Endothelial cell of umbilical vein (primary cell): ENCODE results near the gene SMYD4. TPM values are rescaled to one million over a fixed set of nuclear protein-coding genes. Genes with fewer than 3 reads are reported as not detected.

Experiments
- BruUV-seq: library from RNA; stranded (reverse); fragments of 400-500 nt; replicated peaks from 2 replicates; lab custom pipeline; 2021; lab: Mats Ljungman, UMichigan
- CTCF ChIA-PET: fragments of 300-600, 350-600 bp; sonication (Branson Sonifier 250); formaldehyde crosslinking; loops from one replicate; lab custom pipeline; 2021; ENCODE audit warnings: antibody characterized with exemption, inconsistent platforms; lab: Charles Lee
- POLR2A ChIA-PET: fragments of 300-600, 350-600 bp; sonication (Branson Sonifier 250); formaldehyde crosslinking; loops from one replicate; lab custom pipeline; 2021; ENCODE audit warnings: antibody characterized with exemption, inconsistent platforms; lab: Charles Lee
- DNase-seq: peaks from one replicate; pipeline ENCODE4 v3.0.0-alpha.2; 2011; ENCODE audit warnings: low read depth, low spot score
- FAIRE-seq: peaks from 2 replicates; lab custom pipeline; 2011; peaks lifted over from hg19 to GRCh38; lab: Jason Lieb, UNC
- H2AFZ ChIP-seq: 2 replicates; pipeline ENCODE4 v1.6.0; 2012; ENCODE audit warnings: low read depth, low read length, control low read depth, inconsistent platforms
- H3K27ac ChIP-seq: 2 replicates; pipeline ENCODE4 v1.5.1; 2011; ENCODE audit warnings: low read depth, mild to moderate bottlenecking, control low read depth, low read length, moderate library complexity; ENCODE audit not compliant: insufficient read depth
- H3K27me3 ChIP-seq, 2 experiments: 2 replicates each; pipeline versions ENCODE4 v1.6.0 to v1.6.1; 2011; ENCODE audit warnings: low read length in 2 of 2, mixed read lengths in 1 of 2; ENCODE audit not compliant: control insufficient read depth in 2 of 2, insufficient read depth in 2 of 2
- H3K36me3 ChIP-seq, 2 experiments: 2 replicates in 1 of 2; 3 replicates in 1 of 2; pipeline ENCODE4 v1.5.1; 2011; ENCODE audit warnings: low read length in 2 of 2, mild to moderate bottlenecking in 1 of 2, moderate library complexity in 1 of 2; ENCODE audit not compliant: control insufficient read depth in 2 of 2, insufficient read depth in 2 of 2; ENCODE audit errors: extremely low read depth in 1 of 2
- H3K4me1 ChIP-seq: 3 replicates; pipeline ENCODE4 v1.5.1; 2011; ENCODE audit warnings: mild to moderate bottlenecking, low read length; ENCODE audit not compliant: control insufficient read depth, insufficient read depth; ENCODE audit errors: extremely low read depth
- H3K4me2 ChIP-seq: 2 replicates; pipeline ENCODE4 v1.6.1; 2011; ENCODE audit warnings: low read length, control low read depth, mixed read lengths; ENCODE audit not compliant: insufficient read depth
- H3K4me3 ChIP-seq, 3 experiments: fragments of 200-600 bp in 1 of 3; sonication (generic), shearing (Covaris generic) in 1 of 3; replicated peaks in 1 of 3; 2 replicates each; pipeline ENCODE4 v1.5.1; 2011 to 2016; ENCODE audit warnings: control low read depth in 3 of 3, low read length in 3 of 3, mild to moderate bottlenecking in 2 of 3, inconsistent platforms in 1 of 3, low read depth in 1 of 3, moderate library complexity in 1 of 3; ENCODE audit not compliant: insufficient read depth in 1 of 3
- H3K79me2 ChIP-seq: 2 replicates; pipeline ENCODE4 v1.6.0; 2012; ENCODE audit warnings: low read length, inconsistent platforms; ENCODE audit not compliant: control insufficient read depth, insufficient read depth
- H3K9ac ChIP-seq: replicated peaks from 2 replicates; pipeline ENCODE3; 2011; ENCODE audit warnings: low read length, control low read depth; ENCODE audit not compliant: insufficient read depth; ENCODE audit errors: extremely low read depth
- H3K9me1 ChIP-seq: replicated peaks from 3 replicates; pipeline ENCODE4 v1.6.0; 2011; ENCODE audit warnings: mild to moderate bottlenecking, low read length; ENCODE audit not compliant: control insufficient read depth, insufficient read depth; ENCODE audit errors: extremely low read depth
- H3K9me3 ChIP-seq: replicated peaks from 2 replicates; pipeline ENCODE4 v1.5.1; 2012; ENCODE audit warnings: low read length, inconsistent platforms; ENCODE audit not compliant: control insufficient read depth, insufficient read depth
- H4K20me1 ChIP-seq: replicated peaks from 2 replicates; pipeline ENCODE3; 2011; ENCODE audit warnings: mild to moderate bottlenecking, low read length; ENCODE audit not compliant: control insufficient read depth, insufficient read depth; ENCODE audit errors: extremely low read depth
- EZH2 ChIP-seq: IDR thresholded peaks from 2 replicates; pipeline ENCODE4 v1.6.1; 2012; ENCODE audit warnings: borderline replicate concordance, low read depth, mild to moderate bottlenecking, moderate library complexity, low read length, inconsistent platforms; ENCODE audit not compliant: severe bottlenecking
- FOS ChIP-seq: IDR thresholded peaks from 2 replicates; pipeline ENCODE4 v1.6.1; 2011; ENCODE audit warnings: mild to moderate bottlenecking, low read length, moderate library complexity, borderline replicate concordance; ENCODE audit not compliant: insufficient read depth
- GATA2 ChIP-seq: IDR thresholded peaks from 2 replicates; pipeline ENCODE4 v1.7.0; 2011; ENCODE audit warnings: low read depth, mild to moderate bottlenecking, moderate library complexity, mixed read lengths, low read length; ENCODE audit not compliant: insufficient read length, insufficient read depth
- JUN ChIP-seq: IDR thresholded peaks from 2 replicates; pipeline ENCODE4 v1.6.1; 2011; ENCODE audit warnings: borderline replicate concordance, low read depth; ENCODE audit not compliant: insufficient read length, insufficient read depth
- MYC ChIP-seq: IDR thresholded peaks from one replicate; pipeline ENCODE4 v1.6.1; 2011; ENCODE audit warnings: mild to moderate bottlenecking, low read depth, low read length
- POLR2A ChIP-seq: IDR thresholded peaks from 2 replicates; pipeline ENCODE4 v1.6.1; 2012; ENCODE audit warnings: low read depth, mild to moderate bottlenecking, control low read depth, low read length
- POLR2AphosphoS5 ChIP-seq: IDR thresholded peaks from 2 replicates; pipeline ENCODE4 v1.6.1; 2012; ENCODE audit warnings: low read depth, mild to moderate bottlenecking, control low read depth, low read length, moderate library complexity; ENCODE audit not compliant: insufficient read depth
- dilution Hi-C: fragments of 300-500 bp; cut with MboI; formaldehyde crosslinking; loops from one replicate; pipeline ENCODE4 v1.15.0; 2019; ENCODE audit warnings: low sequenced_read_pairs; ENCODE audit not compliant: extremely low pct_ligation_motif_present
- intact Hi-C: fragments of 100-400 bp; cut with micrococcal nuclease; formaldehyde crosslinking; loops from one replicate; pipeline ENCODE4 v1.10.0; 2022
- polyA plus RNA-seq, 4 experiments: library from polyadenylated mRNA; depleted of rRNA in 3 of 4; stranded (reverse) in 3 of 4; unstranded in 1 of 4; fragments of >200 nt; gene quantifications; 2 replicates each; pipeline versions ENCODE4 v1.2.1 to v1.2.3, GENCODE V29; 2011 to 2012; ENCODE audit warnings: missing spikeins in 1 of 4
- total RNA-seq: library from RNA; stranded (reverse); gene quantifications from 2 replicates; pipeline ENCODE4 v1.2.3, GENCODE V29; 2021
- TF ChIP-seq, protein P1 (sequence below): IDR thresholded peaks from 2 replicates; pipeline ENCODE4 v1.6.1; 2011; ENCODE audit not compliant: insufficient read depth, insufficient read length
- TF ChIP-seq, protein P2 (sequence below), 2 donors: IDR thresholded peaks; 1 replicate in 1 of 2; 2 replicates in 1 of 2; pipeline ENCODE4 v1.5.1; 2011; ENCODE audit warnings: low read length in 2 of 2, mild to moderate bottlenecking in 2 of 2, moderate library complexity in 2 of 2, control low read depth in 1 of 2, inconsistent platforms in 1 of 2, low read depth in 1 of 2; ENCODE audit not compliant: insufficient read depth in 1 of 2; ENCODE audit errors: extremely low read depth in 1 of 2

The SMYD4 gene
- total and polyA plus RNA-seq, 2 donors (not counting 3 experiments of a cell fraction or from before 2014, with no cell fraction given), result 6.0 to 14.6 TPM

DNA sequence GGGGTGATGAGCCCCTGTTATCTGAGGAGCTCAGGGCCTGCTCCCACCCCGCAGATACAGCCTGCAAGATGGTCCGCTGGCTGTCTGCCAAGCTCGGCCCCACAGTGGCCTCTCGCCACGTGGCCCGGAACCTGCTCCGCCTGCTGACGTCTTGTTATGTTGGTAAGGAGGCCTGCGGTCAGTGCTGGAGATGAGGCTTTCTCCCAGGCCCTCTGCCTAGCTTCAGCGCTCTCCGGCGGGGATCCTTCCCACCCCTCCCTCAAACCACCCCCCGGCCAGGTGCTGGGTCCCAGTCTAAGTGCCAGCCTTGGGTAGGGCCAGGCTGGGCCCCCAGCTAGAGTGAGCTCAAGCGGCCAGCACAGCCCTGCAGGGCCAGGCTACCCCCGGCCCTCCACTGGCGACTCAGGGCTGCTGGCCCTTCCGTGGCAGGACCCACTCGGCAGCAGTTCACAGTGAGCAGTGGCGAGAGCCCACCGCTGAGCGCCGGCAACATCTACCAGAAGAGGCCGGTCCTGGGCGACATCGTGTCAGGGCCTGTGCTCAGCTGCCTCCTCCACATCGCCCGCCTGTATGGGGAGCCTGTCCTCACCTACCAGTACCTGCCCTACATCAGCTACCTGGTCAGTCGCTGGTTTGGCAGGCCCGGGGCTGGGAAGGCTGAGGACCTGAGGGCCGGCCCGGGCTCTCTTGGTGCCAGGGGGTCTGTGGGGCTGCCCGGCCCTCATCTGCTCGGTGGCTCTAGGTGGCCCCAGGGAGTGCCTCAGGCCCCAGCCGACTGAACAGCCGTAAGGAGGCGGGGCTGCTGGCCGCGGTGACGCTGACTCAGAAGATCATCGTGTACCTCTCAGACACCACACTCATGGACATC lies 99.1 kb downstream of the SMYD4 start:
- no peak overlapping the region for H3K9ac ChIP-seq
- H3K9me3 ChIP-seq, result no peaks in the 10 kb centered on the region
- no peak overlapping the region for H3K27ac ChIP-seq
- TF ChIP-seq EZH2 (no peak), MYC (no peak), POLR2AphosphoS5 (no peak), POLR2A (no peak), JUN (no peak), FOS (no peak), GATA2 (no peak)
- TF ChIP-seq, protein P1, sequence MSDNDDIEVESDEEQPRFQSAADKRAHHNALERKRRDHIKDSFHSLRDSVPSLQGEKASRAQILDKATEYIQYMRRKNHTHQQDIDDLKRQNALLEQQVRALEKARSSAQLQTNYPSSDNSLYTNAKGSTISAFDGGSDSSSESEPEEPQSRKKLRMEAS, result no peak
- TF ChIP-seq, protein P2, sequence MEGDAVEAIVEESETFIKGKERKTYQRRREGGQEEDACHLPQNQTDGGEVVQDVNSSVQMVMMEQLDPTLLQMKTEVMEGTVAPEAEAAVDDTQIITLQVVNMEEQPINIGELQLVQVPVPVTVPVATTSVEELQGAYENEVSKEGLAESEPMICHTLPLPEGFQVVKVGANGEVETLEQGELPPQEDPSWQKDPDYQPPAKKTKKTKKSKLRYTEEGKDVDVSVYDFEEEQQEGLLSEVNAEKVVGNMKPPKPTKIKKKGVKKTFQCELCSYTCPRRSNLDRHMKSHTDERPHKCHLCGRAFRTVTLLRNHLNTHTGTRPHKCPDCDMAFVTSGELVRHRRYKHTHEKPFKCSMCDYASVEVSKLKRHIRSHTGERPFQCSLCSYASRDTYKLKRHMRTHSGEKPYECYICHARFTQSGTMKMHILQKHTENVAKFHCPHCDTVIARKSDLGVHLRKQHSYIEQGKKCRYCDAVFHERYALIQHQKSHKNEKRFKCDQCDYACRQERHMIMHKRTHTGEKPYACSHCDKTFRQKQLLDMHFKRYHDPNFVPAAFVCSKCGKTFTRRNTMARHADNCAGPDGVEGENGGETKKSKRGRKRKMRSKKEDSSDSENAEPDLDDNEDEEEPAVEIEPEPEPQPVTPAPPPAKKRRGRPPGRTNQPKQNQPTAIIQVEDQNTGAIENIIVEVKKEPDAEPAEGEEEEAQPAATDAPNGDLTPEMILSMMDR (IDR thresholded peaks at IDR 0.05; ENCODE audit: extremely low read depth in 1 of 2, insufficient read depth in 1 of 2, low read depth in 1 of 2, low read length in 2 of 2), result no peak
- H3K79me2 ChIP-seq, result peaks cover 2% of the 10 kb centered on the region
- no TSS peak for BruUV-seq
- DNase-seq (no peak), FAIRE-seq (no peak)
- peaks cover 0 to 3% of the 10 kb centered on the region in 2 experiments for H3K36me3 ChIP-seq
- ChIA-PET POLR2A (no interaction called here), CTCF (interaction anchor here (2.6 kb wide), 1 partner anchor 53 kb away, joined by 9 read pairs; no protein-coding TSS in a partner anchor)
- H3K4me1 ChIP-seq, result no peaks in the 10 kb centered on the region
- no peaks in the 10 kb centered on the region for H3K9me1 ChIP-seq
- no peak overlapping the region for H3K4me2 ChIP-seq
- H3K27me3 ChIP-seq, result no peaks in the 10 kb centered on the region
- H4K20me1 ChIP-seq, result no peaks in the 10 kb centered on the region
- intact Hi-C loops, result no loop called here
- H3K4me3 ChIP-seq, result no peak overlapping the region
- no peak overlapping the region for H2AFZ ChIP-seq
- dilution Hi-C loops, result no loop called here
